Measurements from ENCODE around the gene SYNPR.

The SYNPR gene

DNA sequence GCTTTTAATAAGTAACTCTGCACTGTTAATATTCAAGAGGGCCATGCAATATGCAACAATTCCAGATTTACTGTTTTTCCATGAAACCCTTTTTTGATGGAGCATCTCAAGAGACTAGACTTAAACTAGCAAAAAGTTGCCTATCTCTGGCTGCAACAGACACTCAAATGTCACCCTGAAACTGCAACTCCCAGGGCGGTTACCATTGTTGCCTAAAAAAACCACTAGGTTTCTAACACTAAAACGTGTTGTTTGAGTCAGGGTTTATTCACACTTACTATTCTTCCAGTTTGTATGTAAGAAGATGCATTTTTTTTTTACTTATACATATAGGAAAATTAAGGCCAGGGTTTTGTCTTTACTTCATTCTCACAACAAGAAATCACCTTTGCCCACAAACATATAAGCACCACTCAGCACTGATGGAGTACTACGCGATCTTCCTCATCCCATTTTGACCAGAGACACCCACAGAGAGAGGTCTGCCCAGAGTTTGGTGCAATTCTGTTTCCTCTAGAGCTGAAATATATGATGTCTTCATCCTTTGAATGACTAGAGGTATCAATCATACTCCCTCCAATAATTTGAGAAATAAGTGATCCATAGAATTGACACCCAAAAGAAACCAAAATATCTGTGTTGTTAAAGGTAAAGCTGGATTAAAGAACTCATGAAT, 250.4 kb downstream of the SYNPR start:
- H3K4me3 ChIP-seq (replicated peaks in 1 of 2; ENCODE audit: low read depth in 2 of 2, low read length in 2 of 2) = no peak overlapping the region
- TF ChIP-seq, protein P1, sequence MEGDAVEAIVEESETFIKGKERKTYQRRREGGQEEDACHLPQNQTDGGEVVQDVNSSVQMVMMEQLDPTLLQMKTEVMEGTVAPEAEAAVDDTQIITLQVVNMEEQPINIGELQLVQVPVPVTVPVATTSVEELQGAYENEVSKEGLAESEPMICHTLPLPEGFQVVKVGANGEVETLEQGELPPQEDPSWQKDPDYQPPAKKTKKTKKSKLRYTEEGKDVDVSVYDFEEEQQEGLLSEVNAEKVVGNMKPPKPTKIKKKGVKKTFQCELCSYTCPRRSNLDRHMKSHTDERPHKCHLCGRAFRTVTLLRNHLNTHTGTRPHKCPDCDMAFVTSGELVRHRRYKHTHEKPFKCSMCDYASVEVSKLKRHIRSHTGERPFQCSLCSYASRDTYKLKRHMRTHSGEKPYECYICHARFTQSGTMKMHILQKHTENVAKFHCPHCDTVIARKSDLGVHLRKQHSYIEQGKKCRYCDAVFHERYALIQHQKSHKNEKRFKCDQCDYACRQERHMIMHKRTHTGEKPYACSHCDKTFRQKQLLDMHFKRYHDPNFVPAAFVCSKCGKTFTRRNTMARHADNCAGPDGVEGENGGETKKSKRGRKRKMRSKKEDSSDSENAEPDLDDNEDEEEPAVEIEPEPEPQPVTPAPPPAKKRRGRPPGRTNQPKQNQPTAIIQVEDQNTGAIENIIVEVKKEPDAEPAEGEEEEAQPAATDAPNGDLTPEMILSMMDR (IDR thresholded peaks at IDR 0.05; ENCODE audit: low read depth, low read length) = no peak
- DNase-seq (ENCODE audit: low read depth in 2 of 2) = no peak

DNA sequence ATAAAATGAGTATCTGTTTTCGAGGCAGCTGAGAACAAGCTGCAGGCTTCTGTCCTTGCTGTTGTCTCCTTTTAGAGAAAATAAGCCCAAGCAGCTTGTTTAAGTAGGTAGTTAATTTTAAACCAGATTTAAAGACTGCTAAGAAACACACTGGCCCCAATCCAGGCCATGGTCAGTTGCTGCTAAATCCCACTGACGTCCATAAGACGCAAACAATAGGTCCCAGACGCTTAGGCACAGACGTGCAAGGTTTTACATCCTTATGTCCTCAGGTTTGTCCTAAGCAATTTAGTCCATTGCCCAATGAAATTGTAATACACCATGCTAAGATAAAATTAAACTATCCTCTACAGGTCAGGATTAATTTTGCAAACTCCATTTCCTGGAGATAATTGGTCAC, 254.4 kb downstream of the SYNPR start:
- DNase-seq (ENCODE audit: low read depth in 2 of 2) = no peak
- TF ChIP-seq, protein P1 (IDR thresholded peaks at IDR 0.05; ENCODE audit: low read depth, low read length) = no peak
- H3K4me3 ChIP-seq (replicated peaks in 1 of 2; ENCODE audit: low read depth in 2 of 2, low read length in 2 of 2) = no peak overlapping the region

DNA sequence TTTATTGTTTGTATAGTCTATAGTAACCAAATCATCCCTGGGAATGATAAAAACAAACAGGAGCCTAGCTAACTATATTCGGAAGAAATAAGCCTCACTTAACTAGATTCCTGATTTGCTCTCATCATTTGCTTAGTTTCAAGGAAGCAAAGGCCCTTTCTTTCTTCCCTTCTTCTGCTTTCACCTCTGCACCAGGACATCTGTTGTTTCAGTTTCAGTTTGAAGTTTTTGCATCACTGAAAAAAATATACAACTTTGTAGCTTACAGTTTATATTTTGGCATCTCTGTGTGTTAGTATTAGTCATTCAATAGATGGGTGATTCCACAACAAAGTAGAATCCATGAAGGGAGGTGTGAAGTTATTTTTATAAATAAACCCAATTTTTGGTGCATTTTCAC, 260.8 kb downstream of the SYNPR start:
- no peak for DNase-seq (ENCODE audit: low read depth in 2 of 2)
- no peak overlapping the region for H3K4me3 ChIP-seq (replicated peaks in 1 of 2; ENCODE audit: low read depth in 2 of 2, low read length in 2 of 2)
- TF ChIP-seq, protein P1 (IDR thresholded peaks at IDR 0.05; ENCODE audit: low read depth, low read length) = no peak

DNA sequence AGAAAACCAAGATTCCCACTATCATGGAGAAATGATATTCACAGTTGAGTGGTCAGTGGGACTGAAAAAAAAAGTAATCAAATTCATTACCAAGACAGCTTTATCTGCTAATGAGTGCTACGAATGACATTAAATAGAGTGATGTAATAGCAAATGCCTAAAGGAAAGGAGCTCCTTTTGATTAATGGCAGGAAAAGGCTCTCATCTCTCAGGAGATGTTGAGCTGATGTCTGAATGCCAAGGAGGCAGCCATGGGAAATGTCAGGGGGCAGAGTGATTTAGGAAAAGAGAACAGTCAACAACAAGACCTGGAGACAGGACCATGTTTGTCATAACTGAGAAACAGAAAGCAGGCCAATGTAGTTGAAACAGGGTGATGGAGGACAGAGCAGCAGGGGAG, 277.7 kb downstream of the SYNPR start:
- DNase-seq (ENCODE audit: low read depth in 2 of 2) = no peak
- TF ChIP-seq, protein P1 (IDR thresholded peaks at IDR 0.05; ENCODE audit: low read depth, low read length) = no peak
- H3K4me3 ChIP-seq (replicated peaks in 1 of 2; ENCODE audit: low read depth in 2 of 2, low read length in 2 of 2) = no peak overlapping the region

- DNase-seq (ENCODE audit: low read depth in 2 of 2) = no peak
- H3K4me3 ChIP-seq (replicated peaks in 1 of 2; ENCODE audit: low read depth in 2 of 2, low read length in 2 of 2) = no peak overlapping the region
- TF ChIP-seq, protein P1 (IDR thresholded peaks at IDR 0.05; ENCODE audit: low read depth, low read length) = no peak
Measured at GRCh38 chr3:63556401-63556800, 278.3 kb downstream of the SYNPR start.

DNA sequence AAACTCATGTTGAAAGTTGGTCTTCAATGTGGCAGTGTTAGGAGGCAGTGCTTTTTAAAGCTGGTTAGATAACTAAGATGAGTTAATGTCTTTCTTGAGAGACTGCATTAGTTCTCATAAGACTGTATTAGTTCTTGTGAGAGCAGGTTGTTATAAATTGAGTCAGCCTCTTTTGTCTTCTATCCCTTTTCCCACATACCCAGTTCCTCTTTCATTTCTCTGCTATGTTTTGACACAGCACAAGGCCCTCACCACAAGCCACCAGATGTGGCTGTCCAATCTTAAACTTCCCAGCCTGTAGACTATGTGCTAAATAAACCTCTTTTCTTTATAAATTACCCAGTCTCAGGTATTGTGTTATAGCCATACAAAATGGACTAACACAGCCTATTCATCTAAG, 279.8 kb downstream of the SYNPR start:
- H3K4me3 ChIP-seq (replicated peaks in 1 of 2; ENCODE audit: low read depth in 2 of 2, low read length in 2 of 2) = no peak overlapping the region
- TF ChIP-seq, protein P1 (IDR thresholded peaks at IDR 0.05; ENCODE audit: low read depth, low read length) = no peak
- no peak for DNase-seq (ENCODE audit: low read depth in 2 of 2)

DNA sequence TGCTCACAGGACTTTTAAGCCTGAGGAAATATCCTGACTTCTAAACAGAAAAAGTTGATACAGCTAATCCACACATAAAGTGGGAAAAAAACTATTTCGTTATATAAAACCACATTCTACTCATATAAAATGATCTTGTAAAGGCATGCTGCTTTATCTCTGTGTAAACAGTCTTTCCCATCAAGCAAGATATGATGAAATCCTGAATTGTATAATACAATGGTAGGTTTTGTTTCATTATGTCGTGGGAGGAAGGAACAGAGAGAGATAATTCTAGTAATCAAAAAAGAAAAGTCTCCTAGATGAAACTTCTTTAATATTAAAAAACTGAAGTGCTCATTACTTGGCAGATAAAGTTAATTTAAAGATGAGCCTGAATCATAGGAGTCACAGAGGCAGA, 281.8 kb downstream of the SYNPR start:
- no peak overlapping the region for H3K4me3 ChIP-seq (replicated peaks in 1 of 2; ENCODE audit: low read depth in 2 of 2, low read length in 2 of 2)
- peak in 1 of 2 donors; percentile 12 for DNase-seq (ENCODE audit: low read depth in 2 of 2)
- TF ChIP-seq, protein P1 (IDR thresholded peaks at IDR 0.05; ENCODE audit: low read depth, low read length) = no peak
